Smooth muscle cell of the brain vasculature (primary cell): ENCODE data around the gene TGFB2.
A peak's percentile ranks its signal among the peaks of the same experiment; 100 is the strongest.

Experiments
- DNase-seq: peaks from one replicate; pipeline ENCODE4 v3.0.0-alpha.2; 2012; ENCODE audit warnings: low read depth, low spot score

The TGFB2 gene

GRCh38 chr1:218361298-218362065, 16.3 kb downstream of the TGFB2 start:
- DNase-seq, result no peak

GRCh38 chr1:218362418-218363076, 17.4 kb downstream of the TGFB2 start:
- DNase-seq, result no peak

GRCh38 chr1:218363141-218363540, 18.0 kb downstream of the TGFB2 start:
- DNase-seq, result no peak

- DNase-seq, result no peak
These were observed 19.0 kb downstream of the TGFB2 start for GRCh38 chr1:218364028-218364710.

GRCh38 chr1:218365226-218365999, 20.3 kb downstream of the TGFB2 start:
- no peak for DNase-seq

GRCh38 chr1:218366322-218367052, 21.4 kb downstream of the TGFB2 start:
- DNase-seq, result no peak

- DNase-seq, result no peak
These were observed 22.0 kb downstream of the TGFB2 start for GRCh38 chr1:218367118-218367517.

GRCh38 chr1:218368686-218369085, 23.6 kb downstream of the TGFB2 start:
- DNase-seq, result no peak

- no peak for DNase-seq
These were observed 24.8 kb downstream of the TGFB2 start for GRCh38 chr1:218369688-218370511.

GRCh38 chr1:218371927-218372672, 27.0 kb downstream of the TGFB2 start:
- no peak for DNase-seq

- no peak for DNase-seq
These were observed 29.5 kb downstream of the TGFB2 start for GRCh38 chr1:218374401-218375353.

GRCh38 chr1:218376722-218377121, 31.6 kb downstream of the TGFB2 start:
- DNase-seq, result no peak

GRCh38 chr1:218377143-218377660, 32.1 kb downstream of the TGFB2 start:
- DNase-seq, result peak; percentile 65

GRCh38 chr1:218380125-218380977, 35.2 kb downstream of the TGFB2 start:
- DNase-seq, result peak; percentile 51

GRCh38 chr1:218382261-218382660, 37.1 kb downstream of the TGFB2 start:
- DNase-seq, result no peak

GRCh38 chr1:218383051-218383450, 37.9 kb downstream of the TGFB2 start:
- DNase-seq, result no peak

GRCh38 chr1:218383681-218384080, 38.5 kb downstream of the TGFB2 start:
- DNase-seq, result no peak
